Measurements from ENCODE around the gene TWF1. TPM values are rescaled to one million over a fixed set of nuclear protein-coding genes. Genes with fewer than 3 reads are reported as not detected.

TWF1 gene
- total and polyA plus RNA-seq, 2 experiments from 2014 or later: 31.3 to 52.1 TPM

DNA sequence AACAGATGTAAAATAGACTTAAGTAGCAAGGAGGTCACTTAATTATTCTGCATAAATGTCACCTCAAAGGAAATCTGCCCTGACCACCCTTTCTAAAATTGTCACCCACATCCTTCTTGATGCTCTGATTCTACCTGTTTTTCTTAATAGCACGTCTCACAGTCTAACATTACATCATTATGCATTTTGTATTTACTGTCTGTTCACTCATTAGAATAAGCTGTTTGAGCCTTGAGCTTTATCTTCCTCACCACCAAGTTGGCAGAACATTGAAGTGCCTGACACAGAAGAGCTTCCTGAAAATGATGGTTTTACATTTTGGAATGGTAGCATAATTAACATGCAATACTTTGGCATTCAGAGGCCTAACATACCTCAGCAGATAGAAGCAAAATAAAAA is 21.0 kb upstream of the TWF1 start (continued):
- TF ChIP-seq, protein P1, sequence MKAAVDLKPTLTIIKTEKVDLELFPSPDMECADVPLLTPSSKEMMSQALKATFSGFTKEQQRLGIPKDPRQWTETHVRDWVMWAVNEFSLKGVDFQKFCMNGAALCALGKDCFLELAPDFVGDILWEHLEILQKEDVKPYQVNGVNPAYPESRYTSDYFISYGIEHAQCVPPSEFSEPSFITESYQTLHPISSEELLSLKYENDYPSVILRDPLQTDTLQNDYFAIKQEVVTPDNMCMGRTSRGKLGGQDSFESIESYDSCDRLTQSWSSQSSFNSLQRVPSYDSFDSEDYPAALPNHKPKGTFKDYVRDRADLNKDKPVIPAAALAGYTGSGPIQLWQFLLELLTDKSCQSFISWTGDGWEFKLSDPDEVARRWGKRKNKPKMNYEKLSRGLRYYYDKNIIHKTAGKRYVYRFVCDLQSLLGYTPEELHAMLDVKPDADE (IDR thresholded peaks at IDR 0.05): no peak
- TF ChIP-seq ZNF331 (CRISPR knock-in tag; IDR thresholded peaks at IDR 0.05; ENCODE audit: low read depth) (no peak), EZH2 (IDR thresholded peaks at IDR 0.05; ENCODE audit: low read depth, unreplicated experiment) (no peak)

DNA sequence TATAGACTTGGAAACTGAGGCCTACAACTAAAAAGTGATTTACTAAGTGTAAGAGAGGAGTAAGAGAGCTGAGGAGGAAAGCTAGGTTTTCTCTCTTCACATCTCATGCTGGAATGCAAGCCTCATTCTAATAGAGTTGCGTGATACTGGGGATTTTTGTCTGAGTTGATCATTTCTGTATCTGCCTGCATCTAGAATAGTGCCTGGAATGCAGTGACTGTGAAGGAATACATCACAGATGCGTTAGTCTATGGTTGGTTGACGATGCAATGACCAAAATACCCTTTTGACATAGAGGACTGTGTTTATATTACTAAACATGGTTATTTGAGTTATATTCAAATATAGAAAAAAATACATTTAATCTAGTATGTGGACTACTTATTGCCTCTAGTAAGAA is 20.6 kb upstream of the TWF1 start:
- Mint-ChIP-seq H3K4me1 (peaks cover 7% of the 10 kb centered on the region), H3K36me3 (ENCODE audit: low read depth) (no peaks in the 10 kb centered on the region), H3K27ac (no peak overlapping the region), H3K4me3 (no peak overlapping the region), H3K27me3 (ENCODE audit: insufficient read depth, low read depth, poor library complexity) (no peaks in the 10 kb centered on the region), H3K9me3 (no peaks in the 10 kb centered on the region)
- no peak overlapping the region for H3K27ac ChIP-seq (ENCODE audit: low read depth)
- peaks cover 13% of the 10 kb centered on the region for H3K4me1 ChIP-seq (ENCODE audit: insufficient read depth)
- H3F3A ChIP-seq (replicated peaks; ENCODE audit: low read depth): no peaks in the 10 kb centered on the region; the same call in 1 of the 2 replicates
- TF ChIP-seq STAT1 (IDR thresholded peaks at IDR 0.05; ENCODE audit: unreplicated experiment) (no peak), ZNF331 (CRISPR knock-in tag; IDR thresholded peaks at IDR 0.05; ENCODE audit: low read depth) (no peak), CREB1 (CRISPR knock-in tag; IDR thresholded peaks at IDR 0.05; ENCODE audit: low read depth) (no peak)
- TF ChIP-seq, protein P2, sequence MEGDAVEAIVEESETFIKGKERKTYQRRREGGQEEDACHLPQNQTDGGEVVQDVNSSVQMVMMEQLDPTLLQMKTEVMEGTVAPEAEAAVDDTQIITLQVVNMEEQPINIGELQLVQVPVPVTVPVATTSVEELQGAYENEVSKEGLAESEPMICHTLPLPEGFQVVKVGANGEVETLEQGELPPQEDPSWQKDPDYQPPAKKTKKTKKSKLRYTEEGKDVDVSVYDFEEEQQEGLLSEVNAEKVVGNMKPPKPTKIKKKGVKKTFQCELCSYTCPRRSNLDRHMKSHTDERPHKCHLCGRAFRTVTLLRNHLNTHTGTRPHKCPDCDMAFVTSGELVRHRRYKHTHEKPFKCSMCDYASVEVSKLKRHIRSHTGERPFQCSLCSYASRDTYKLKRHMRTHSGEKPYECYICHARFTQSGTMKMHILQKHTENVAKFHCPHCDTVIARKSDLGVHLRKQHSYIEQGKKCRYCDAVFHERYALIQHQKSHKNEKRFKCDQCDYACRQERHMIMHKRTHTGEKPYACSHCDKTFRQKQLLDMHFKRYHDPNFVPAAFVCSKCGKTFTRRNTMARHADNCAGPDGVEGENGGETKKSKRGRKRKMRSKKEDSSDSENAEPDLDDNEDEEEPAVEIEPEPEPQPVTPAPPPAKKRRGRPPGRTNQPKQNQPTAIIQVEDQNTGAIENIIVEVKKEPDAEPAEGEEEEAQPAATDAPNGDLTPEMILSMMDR (conservative IDR thresholded peaks at IDR 0.05; ENCODE audit: low read depth in 2 of 2): no peak
- H2AFZ ChIP-seq: 0 out of 2 replicates have a peak overlapping the region, but pooled peaks have one; percentile 19
- no peak overlapping the region for H3K4me2 ChIP-seq
- no peak overlapping the region for H3K4me3 ChIP-seq
- H4K20me1 ChIP-seq (replicated peaks; ENCODE audit: insufficient read depth): no peaks in the 10 kb centered on the region
- ATAC-seq (no peak), DNase-seq (ENCODE audit: low spot score) (no peak)
- H3K36me3 ChIP-seq (ENCODE audit: insufficient read depth): no peaks in the 10 kb centered on the region
- no peaks in the 10 kb centered on the region for H3K27me3 ChIP-seq (ENCODE audit: insufficient read depth)
- no peaks in the 10 kb centered on the region for H3K9me2 ChIP-seq (ENCODE audit: insufficient read depth)
- H3K79me2 ChIP-seq (replicated peaks; ENCODE audit: insufficient read depth): no peaks in the 10 kb centered on the region

DNA sequence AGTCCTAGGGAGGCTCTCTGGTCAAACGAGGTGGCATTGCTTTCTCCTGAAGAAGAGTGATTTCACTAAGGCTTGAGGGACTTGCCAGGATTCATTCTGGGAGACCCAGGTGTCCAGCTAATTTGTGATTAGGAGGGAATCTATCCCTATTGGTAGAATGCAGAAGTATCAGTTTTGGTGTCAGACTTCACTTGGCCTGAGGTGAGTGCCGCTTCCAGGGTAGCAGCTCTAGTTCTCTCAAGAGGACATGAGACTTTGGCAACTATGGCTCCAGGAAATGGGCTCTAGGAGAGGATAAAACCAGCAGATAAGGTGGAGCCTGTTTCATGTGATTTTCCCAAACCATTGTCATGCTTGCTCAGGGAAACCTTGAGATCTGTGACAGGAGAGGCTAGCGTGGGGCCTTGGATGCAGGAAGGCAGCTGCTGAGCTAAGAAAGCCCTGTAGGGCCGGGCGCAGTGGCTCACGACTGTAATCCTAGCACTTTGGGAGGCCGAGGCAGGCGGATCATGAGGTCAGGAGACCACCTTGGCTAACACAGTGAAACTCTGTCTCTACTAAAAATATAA is 18.2 kb upstream of the TWF1 start:
- Mint-ChIP-seq H3K9me3 (no peaks in the 10 kb centered on the region), H3K4me3 (no peak overlapping the region), H3K27ac (no peak overlapping the region), H3K27me3 (ENCODE audit: insufficient read depth, low read depth, poor library complexity) (no peaks in the 10 kb centered on the region), H3K36me3 (ENCODE audit: low read depth) (no peaks in the 10 kb centered on the region), H3K4me1 (peaks cover 7% of the 10 kb centered on the region)
- Histone ChIP-seq H3K4me2 (no peak overlapping the region), H3K4me1 (ENCODE audit: insufficient read depth) (peaks cover 13% of the 10 kb centered on the region), H4K20me1 (replicated peaks; ENCODE audit: insufficient read depth) (no peaks in the 10 kb centered on the region), H3K27ac (ENCODE audit: low read depth) (0 out of 2 replicates have a peak overlapping the region, but pooled peaks have one; percentile 29), H2AFZ (peak overlapping the region; percentile 56; the same call in 1 of the 2 replicates), H3K79me2 (replicated peaks; ENCODE audit: insufficient read depth) (no peaks in the 10 kb centered on the region), H3K9me2 (ENCODE audit: insufficient read depth) (no peaks in the 10 kb centered on the region), H3F3A (replicated peaks; ENCODE audit: low read depth) (no peaks in the 10 kb centered on the region; the same call in 1 of the 2 replicates), H3K27me3 (ENCODE audit: insufficient read depth) (no peaks in the 10 kb centered on the region), H3K36me3 (ENCODE audit: insufficient read depth) (no peaks in the 10 kb centered on the region), H3K4me3 (no peak overlapping the region)
- ATAC-seq: peak; percentile 84
- peak; percentile 28 for DNase-seq (ENCODE audit: low spot score)
- no peak for TF ChIP-seq NANOG (IDR thresholded peaks at IDR 0.05; ENCODE audit: borderline replicate concordance)
- no peak for TF ChIP-seq JUNB (IDR thresholded peaks at IDR 0.05; ENCODE audit: unreplicated experiment)
- TF ChIP-seq EZH2 (IDR thresholded peaks at IDR 0.05; ENCODE audit: low read depth, unreplicated experiment): no peak
- no peak for TF ChIP-seq CREB1 (CRISPR knock-in tag; IDR thresholded peaks at IDR 0.05; ENCODE audit: low read depth)
- no peak for TF ChIP-seq ZNF331 (CRISPR knock-in tag; IDR thresholded peaks at IDR 0.05; ENCODE audit: low read depth)
- TF ChIP-seq, protein P1 (IDR thresholded peaks at IDR 0.05): no peak
- no peak for TF ChIP-seq EZH2phosphoT487 (IDR thresholded peaks at IDR 0.05; ENCODE audit: unreplicated experiment)
- TF ChIP-seq POLR2AphosphoS5 (IDR thresholded peaks at IDR 0.05; ENCODE audit: low read depth): no peak
- no peak for TF ChIP-seq ZNF114 (CRISPR knock-in tag; IDR thresholded peaks at IDR 0.05)
